Neural progenitor cell (in vitro differentiated cells): ENCODE measurements around the gene SPTBN1. TPM values are rescaled to one million over a fixed set of nuclear protein-coding genes. Genes with fewer than 3 reads are reported as not detected.

Experiments
- DNase-seq: peaks from one replicate; pipeline ENCODE4 v3.0.0-alpha.2; 2016; ENCODE audit warnings: low spot score
- H2AFZ ChIP-seq: fragments of 200-600 bp; sonication (generic); replicated peaks from 2 replicates; pipeline ENCODE4 v1.6.1; 2016; ENCODE audit warnings: antibody characterized with exemption
- H3F3A ChIP-seq: fragments of 200-600 bp; sonication (generic); 2 replicates; pipeline ENCODE4 v1.6.1; 2016; ENCODE audit warnings: antibody characterized with exemption, low read depth
- H3K27ac ChIP-seq: fragments of 200-600 bp; sonication (generic); 2 replicates; pipeline ENCODE4 v1.5.1; 2016; ENCODE audit warnings: mild to moderate bottlenecking
- H3K27me3 ChIP-seq: fragments of 200-600 bp; sonication (generic); 2 replicates; pipeline ENCODE4 v1.6.1; 2016; ENCODE audit warnings: mild to moderate bottlenecking, moderate library complexity
- H3K36me3 ChIP-seq: fragments of 200-600 bp; sonication (generic); 2 replicates; pipeline ENCODE4 v1.5.1; 2016
- H3K4me1 ChIP-seq: fragments of 200-600 bp; sonication (generic); 2 replicates; pipeline ENCODE4 v1.6.1; 2016; ENCODE audit warnings: mixed run types
- H3K4me2 ChIP-seq: fragments of 200-600 bp; sonication (generic); 2 replicates; pipeline ENCODE4 v1.6.1; 2016
- H3K4me3 ChIP-seq: fragments of 200-600 bp; sonication (generic); 2 replicates; pipeline ENCODE4 v1.5.1; 2016
- H3K79me2 ChIP-seq: fragments of 200-600 bp; sonication (generic); 2 replicates; pipeline ENCODE4 v1.6.1; 2016; ENCODE audit warnings: low read depth
- H3K9ac ChIP-seq: fragments of 200-600 bp; sonication (generic); 2 replicates; pipeline ENCODE4 v1.6.1; 2016
- H3K9me3 ChIP-seq: fragments of 200-600 bp; sonication (generic); 2 replicates; pipeline ENCODE4 v1.5.1; 2016; ENCODE audit warnings: low read depth
- H4K20me1 ChIP-seq: fragments of 200-600 bp; sonication (generic); 2 replicates; pipeline ENCODE4 v1.6.1; 2016; ENCODE audit warnings: low read depth
- H3K27ac Mint-ChIP-seq: 3 replicates; pipeline ENCODE4 v1.8.0; 2021; ENCODE audit warnings: mixed read lengths
- H3K27me3 Mint-ChIP-seq: 2 replicates; pipeline ENCODE4 v1.8.0; 2022; ENCODE audit warnings: low read depth, mild to moderate bottlenecking, inconsistent platforms, moderate library complexity, mixed read lengths; ENCODE audit not compliant: insufficient read depth
- H3K36me3 Mint-ChIP-seq: 3 replicates; pipeline ENCODE4 v1.8.0; 2021; ENCODE audit warnings: mixed read lengths
- H3K4me1 Mint-ChIP-seq: 3 replicates; pipeline ENCODE4 v1.8.0; 2021; ENCODE audit warnings: mixed read lengths
- H3K4me3 Mint-ChIP-seq: 3 replicates; pipeline ENCODE4 v1.8.0; 2021; ENCODE audit warnings: mild to moderate bottlenecking, moderate library complexity, mixed read lengths
- H3K9me3 Mint-ChIP-seq: 3 replicates; pipeline ENCODE4 v1.8.0; 2020; ENCODE audit warnings: mixed read lengths
- EZH2 ChIP-seq: fragments of 200-600 bp; sonication (generic); IDR thresholded peaks from 2 replicates; pipeline ENCODE4 v1.6.1; 2017; ENCODE audit warnings: antibody characterized with exemption, mild to moderate bottlenecking, moderate library complexity
- EZH2phosphoT487 ChIP-seq: fragments of 200-600 bp; sonication (generic); IDR thresholded peaks from 2 replicates; pipeline ENCODE4 v1.6.1; 2017; ENCODE audit warnings: antibody characterized with exemption
- total RNA-seq: library from RNA; depleted of rRNA; stranded (reverse); fragments of >200 nt; gene quantifications from 2 replicates; pipeline ENCODE4 v1.2.3, GENCODE V29; 2015; ENCODE audit warnings: low replicate concordance
- TF ChIP-seq, protein P1 (sequence below): fragments of 200-600 bp; sonication (generic); IDR thresholded peaks from 2 replicates; pipeline ENCODE4 v1.5.1; 2017; ENCODE audit warnings: antibody characterized with exemption, mild to moderate bottlenecking

The SPTBN1 gene
- total RNA-seq, 1 donor from 2014 or later = 94.2 TPM

DNA sequence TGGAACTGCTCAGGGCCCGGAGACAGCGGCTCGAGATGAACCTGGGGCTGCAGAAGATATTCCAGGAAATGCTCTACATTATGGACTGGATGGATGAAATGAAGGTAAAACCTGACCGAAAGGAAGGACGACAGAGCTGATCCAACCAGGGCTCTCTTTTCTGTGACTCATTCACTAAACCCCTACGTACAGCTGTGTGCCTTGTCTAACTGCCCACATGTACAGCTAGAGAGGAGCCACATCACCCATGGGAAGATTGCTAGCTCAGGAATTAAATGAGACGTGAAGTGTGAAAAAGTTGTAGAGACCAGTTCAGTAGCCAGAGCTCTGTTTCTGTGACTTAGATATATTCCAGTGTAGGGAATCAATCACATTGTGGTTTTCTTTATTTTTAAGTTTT, 170.0 kb downstream of the SPTBN1 start:
- Mint-ChIP-seq H3K27me3 (peaks cover 2% of the 10 kb centered on the region), H3K9me3 (no peaks in the 10 kb centered on the region), H3K4me3 (no peak overlapping the region), H3K4me1 (no peaks in the 10 kb centered on the region), H3K27ac (no peak overlapping the region), H3K36me3 (peaks cover 60% of the 10 kb centered on the region)
- Histone ChIP-seq H3F3A (no peaks in the 10 kb centered on the region), H2AFZ (no peak overlapping the region), H3K4me2 (no peak overlapping the region), H3K36me3 (peaks cover 11% of the 10 kb centered on the region), H4K20me1 (no peaks in the 10 kb centered on the region), H3K27ac (no peak overlapping the region), H3K27me3 (no peaks in the 10 kb centered on the region), H3K9me3 (no peaks in the 10 kb centered on the region), H3K4me3 (no peak overlapping the region), H3K4me1 (no peaks in the 10 kb centered on the region), H3K9ac (no peak overlapping the region), H3K79me2 (no peaks in the 10 kb centered on the region)
- TF ChIP-seq EZH2 (no peak), EZH2phosphoT487 (no peak)
- TF ChIP-seq, protein P1, sequence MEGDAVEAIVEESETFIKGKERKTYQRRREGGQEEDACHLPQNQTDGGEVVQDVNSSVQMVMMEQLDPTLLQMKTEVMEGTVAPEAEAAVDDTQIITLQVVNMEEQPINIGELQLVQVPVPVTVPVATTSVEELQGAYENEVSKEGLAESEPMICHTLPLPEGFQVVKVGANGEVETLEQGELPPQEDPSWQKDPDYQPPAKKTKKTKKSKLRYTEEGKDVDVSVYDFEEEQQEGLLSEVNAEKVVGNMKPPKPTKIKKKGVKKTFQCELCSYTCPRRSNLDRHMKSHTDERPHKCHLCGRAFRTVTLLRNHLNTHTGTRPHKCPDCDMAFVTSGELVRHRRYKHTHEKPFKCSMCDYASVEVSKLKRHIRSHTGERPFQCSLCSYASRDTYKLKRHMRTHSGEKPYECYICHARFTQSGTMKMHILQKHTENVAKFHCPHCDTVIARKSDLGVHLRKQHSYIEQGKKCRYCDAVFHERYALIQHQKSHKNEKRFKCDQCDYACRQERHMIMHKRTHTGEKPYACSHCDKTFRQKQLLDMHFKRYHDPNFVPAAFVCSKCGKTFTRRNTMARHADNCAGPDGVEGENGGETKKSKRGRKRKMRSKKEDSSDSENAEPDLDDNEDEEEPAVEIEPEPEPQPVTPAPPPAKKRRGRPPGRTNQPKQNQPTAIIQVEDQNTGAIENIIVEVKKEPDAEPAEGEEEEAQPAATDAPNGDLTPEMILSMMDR = no peak
- DNase-seq = no peak

DNA sequence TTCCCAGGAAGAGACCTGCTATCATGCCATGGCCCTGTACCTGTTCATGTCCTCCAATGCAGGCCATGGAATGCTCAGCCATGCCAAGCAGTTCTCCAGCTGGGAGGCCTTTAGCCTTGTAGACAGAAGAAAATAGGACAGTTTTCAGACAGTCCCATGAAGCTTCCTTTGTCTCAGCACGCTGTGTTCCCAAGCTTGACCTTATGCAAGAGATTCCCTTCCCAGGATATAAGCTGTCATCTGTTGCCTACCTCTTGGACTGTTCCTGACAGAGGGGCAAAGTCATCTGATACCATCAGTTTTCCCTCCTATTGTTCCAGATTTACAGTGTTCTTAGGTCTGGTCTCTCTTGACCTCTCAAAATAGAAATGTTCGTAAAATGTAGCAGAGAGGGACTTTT, 170.8 kb downstream of the SPTBN1 start:
- Histone ChIP-seq H3K9me3 (no peaks in the 10 kb centered on the region), H3K4me3 (no peak overlapping the region), H3K36me3 (peaks cover 11% of the 10 kb centered on the region), H4K20me1 (no peaks in the 10 kb centered on the region), H3K4me1 (no peaks in the 10 kb centered on the region), H3K4me2 (no peak overlapping the region), H3K9ac (no peak overlapping the region), H3F3A (no peaks in the 10 kb centered on the region), H2AFZ (no peak overlapping the region), H3K79me2 (no peaks in the 10 kb centered on the region), H3K27ac (no peak overlapping the region), H3K27me3 (no peaks in the 10 kb centered on the region)
- H3K4me3 Mint-ChIP-seq = no peak overlapping the region
- H3K27me3 Mint-ChIP-seq = peaks cover 2% of the 10 kb centered on the region
- H3K36me3 Mint-ChIP-seq = peaks cover 58% of the 10 kb centered on the region
- TF ChIP-seq EZH2 = no peak
- TF ChIP-seq, protein P1 = no peak
- TF ChIP-seq EZH2phosphoT487 = no peak
- H3K27ac Mint-ChIP-seq = no peak overlapping the region
- DNase-seq = no peak
- H3K9me3 Mint-ChIP-seq = no peaks in the 10 kb centered on the region
- H3K4me1 Mint-ChIP-seq = no peaks in the 10 kb centered on the region

DNA sequence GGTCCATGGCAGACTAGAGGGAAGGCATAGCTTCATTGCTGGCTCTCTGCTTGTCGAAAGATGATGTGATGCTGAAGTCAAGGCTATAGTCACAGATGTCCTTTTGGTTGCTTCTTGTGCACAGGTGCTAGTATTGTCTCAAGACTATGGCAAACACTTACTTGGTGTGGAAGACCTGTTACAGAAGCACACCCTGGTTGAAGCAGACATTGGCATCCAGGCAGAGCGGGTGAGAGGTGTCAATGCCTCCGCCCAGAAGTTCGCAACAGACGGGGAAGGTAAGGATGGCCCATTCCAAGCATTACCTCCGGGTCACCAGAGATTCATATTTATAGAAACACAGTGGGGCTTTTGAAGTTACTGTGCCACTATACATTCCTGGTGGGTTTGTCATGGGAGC, 171.8 kb downstream of the SPTBN1 start:
- Histone ChIP-seq H3K27me3 (no peaks in the 10 kb centered on the region), H3K4me1 (no peaks in the 10 kb centered on the region), H3K27ac (no peak overlapping the region), H3K4me3 (no peak overlapping the region), H3K9me3 (no peaks in the 10 kb centered on the region), H2AFZ (no peak overlapping the region), H3K36me3 (peaks cover 3% of the 10 kb centered on the region), H4K20me1 (no peaks in the 10 kb centered on the region), H3K79me2 (no peaks in the 10 kb centered on the region), H3K4me2 (no peak overlapping the region), H3K9ac (no peak overlapping the region), H3F3A (no peaks in the 10 kb centered on the region)
- Mint-ChIP-seq H3K27ac (no peak overlapping the region), H3K27me3 (peaks cover 2% of the 10 kb centered on the region), H3K4me3 (no peak overlapping the region), H3K9me3 (no peaks in the 10 kb centered on the region), H3K36me3 (peaks cover 59% of the 10 kb centered on the region), H3K4me1 (no peaks in the 10 kb centered on the region)
- no peak for DNase-seq
- TF ChIP-seq, protein P1 = no peak
- TF ChIP-seq EZH2 (no peak), EZH2phosphoT487 (no peak)
